ENCODE measurements around the gene STPG3. TPM values are rescaled to one million over a fixed set of nuclear protein-coding genes. Genes with fewer than 3 reads are reported as not detected.

STPG3 gene
- total RNA-seq, 4 donors from 2014 or later, result not detected

GRCh38 chr9:137211532-137211931 is 39.6 kb upstream of the STPG3 start:
- Histone ChIP-seq H3K27me3 (no peaks in the 10 kb centered on the region), H3K9me3 (no peaks in the 10 kb centered on the region), H3K36me3 (peaks cover 0 to 53% (median 4%) of the 10 kb centered on the region in 3 donors), H3K4me3 (no peak overlapping the region), H3K27ac (no peak overlapping the region), H3K4me1 (peaks cover 3 to 13% (median 6%) of the 10 kb centered on the region in 3 donors)
- 86 to 91% methylated on average over 4 to 9 of the region's 13 CpGs for WGBS, 2 donors
- no peak for DNase-seq
- TF ChIP-seq POLR2A (IDR thresholded peaks at IDR 0.05) (no peak), CTCF (IDR thresholded peaks at IDR 0.05) (no peak)
- intact Hi-C loops (cut with DNase I), result no loop called here

DNA sequence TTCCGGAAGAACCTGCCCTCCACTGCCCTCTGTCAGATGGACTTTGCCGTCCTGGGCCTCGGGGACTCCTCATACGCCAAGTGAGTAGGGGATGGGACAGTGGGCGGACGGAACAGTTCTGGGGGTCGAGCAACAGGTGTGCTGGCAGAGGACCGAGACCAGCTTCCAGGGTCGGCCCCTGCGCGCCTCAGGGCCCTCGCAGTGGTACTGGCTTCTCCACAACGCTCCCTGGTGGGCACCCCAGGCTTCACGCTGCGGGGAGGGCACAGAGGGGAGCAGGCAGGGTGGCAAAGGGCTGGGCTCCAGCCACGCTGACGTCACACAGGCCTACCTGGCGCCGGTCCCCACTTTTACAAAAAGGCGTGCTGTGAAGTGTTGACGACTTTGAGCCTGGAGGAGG is 38.6 kb upstream of the STPG3 start:
- no peak overlapping the region for H3K4me3 ChIP-seq
- intact Hi-C loops (cut with DNase I), result no loop called here
- WGBS, 2 donors, result 47 to 93% methylated on average over 7 to 12 of the region's 21 CpGs
- no peak overlapping the region for H3K27ac ChIP-seq
- no peaks in the 10 kb centered on the region for H3K9me3 ChIP-seq
- TF ChIP-seq POLR2A (IDR thresholded peaks at IDR 0.05) (no peak), CTCF (IDR thresholded peaks at IDR 0.05) (no peak)
- no peak for DNase-seq
- peaks cover 0 to 55% (median 4%) of the 10 kb centered on the region in 3 donors for H3K36me3 ChIP-seq
- H3K4me1 ChIP-seq, result peaks cover 6 to 14% (median 9%) of the 10 kb centered on the region in 3 donors
- no peaks in the 10 kb centered on the region for H3K27me3 ChIP-seq

GRCh38 chr9:137213160-137214060 is 37.7 kb upstream of the STPG3 start:
- Histone ChIP-seq H3K36me3 (peaks cover 0 to 53% (median 4%) of the 10 kb centered on the region in 3 donors), H3K4me3 (no peak overlapping the region), H3K27me3 (no peaks in the 10 kb centered on the region), H3K4me1 (peaks cover 8 to 22% (median 14%) of the 10 kb centered on the region in 3 donors), H3K27ac (no peak overlapping the region), H3K9me3 (no peaks in the 10 kb centered on the region)
- 92 to 94% methylated on average over 13 to 19 of the region's 49 CpGs for WGBS, 2 donors
- TF ChIP-seq CTCF (IDR thresholded peaks at IDR 0.05) (peak in 1 of 6 experiments; percentile 37), POLR2A (IDR thresholded peaks at IDR 0.05) (no peak)
- intact Hi-C loops (cut with DNase I), result no loop called here
- no peak for DNase-seq

DNA sequence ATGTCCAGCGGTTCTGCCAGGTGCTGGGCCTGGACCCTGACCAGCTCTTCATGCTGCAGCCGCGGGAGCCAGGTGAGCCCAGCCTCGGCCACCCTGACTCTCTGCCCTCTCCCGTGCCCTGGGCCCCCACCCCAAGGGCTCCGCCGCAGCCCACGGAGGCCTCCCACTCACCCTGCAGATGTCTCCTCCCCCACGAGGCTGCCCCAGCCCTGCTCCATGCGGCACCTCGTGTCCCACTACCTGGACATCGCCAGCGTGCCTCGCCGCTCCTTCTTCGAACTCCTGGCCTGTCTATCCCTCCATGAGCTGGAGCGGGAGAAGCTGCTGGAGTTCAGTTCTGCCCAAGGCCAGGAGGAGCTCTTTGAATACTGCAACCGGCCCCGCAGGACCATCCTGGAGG is 36.5 kb upstream of the STPG3 start:
- 78 to 80% methylated on average over 8 to 11 of the region's 19 CpGs for WGBS, 2 donors
- no peaks in the 10 kb centered on the region for H3K9me3 ChIP-seq
- H3K36me3 ChIP-seq, result peaks cover 0 to 41% (median 4%) of the 10 kb centered on the region in 3 donors
- no peaks in the 10 kb centered on the region for H3K27me3 ChIP-seq
- H3K27ac ChIP-seq, result no peak overlapping the region
- H3K4me3 ChIP-seq, result no peak overlapping the region
- peaks cover 15 to 31% (median 16%) of the 10 kb centered on the region in 3 donors for H3K4me1 ChIP-seq
- no peak for DNase-seq
- no peak for TF ChIP-seq POLR2A (IDR thresholded peaks at IDR 0.05)
- TF ChIP-seq CTCF (IDR thresholded peaks at IDR 0.05), result no peak
- intact Hi-C loops (cut with DNase I), result no loop called here
